T-helper 17 cell (primary cell): ENCODE results near the gene LRIG1. TPM values are rescaled to one million over a fixed set of nuclear protein-coding genes. Genes with fewer than 3 reads are reported as not detected.

ENCODE experiments used
- ATAC-seq: fragments of 150-1000 bp; cut with Tn5 transposase; 2 replicates; pipeline ENCODE4 v1.10.0; 2021; ENCODE audit warnings: mild to moderate bottlenecking, moderate library complexity
- DNase-seq, 3 donors: peaks; one replicate each; pipeline versions ENCODE4 v3.0.0 to v3.0.0-alpha.2; 2020 to 2021
- H3K9me3 ChIP-seq: one replicate; pipeline ENCODE4 v1.7.0; 2013; ENCODE audit warnings: low read length, mild to moderate bottlenecking; ENCODE audit not compliant: control insufficient read depth, poor library complexity, severe bottlenecking
- H3K27ac Mint-ChIP-seq: one replicate; pipeline ENCODE4 v1.8.0; 2022; ENCODE audit warnings: mild to moderate bottlenecking, moderate library complexity, mixed read lengths
- H3K27me3 Mint-ChIP-seq: one replicate; pipeline ENCODE4 v1.8.0; 2022; ENCODE audit warnings: mixed read lengths
- H3K36me3 Mint-ChIP-seq: one replicate; pipeline ENCODE4 v1.8.0; 2022; ENCODE audit warnings: low read depth, mixed read lengths
- H3K4me1 Mint-ChIP-seq: one replicate; pipeline ENCODE4 v1.8.0; 2022; ENCODE audit warnings: mild to moderate bottlenecking, mixed read lengths
- H3K4me3 Mint-ChIP-seq: one replicate; pipeline ENCODE4 v1.8.0; 2022; ENCODE audit warnings: mild to moderate bottlenecking, moderate library complexity, mixed read lengths
- total RNA-seq, 4 donors: library from RNA in 2 of 4; stranded (reverse) in 2 of 4; gene quantifications; one replicate each; pipeline ENCODE4 v1.2.3 and lab custom pipeline; 2022 to 2026

LRIG1 gene
- total RNA-seq, 2 donors from 2014 or later, result 57.8 to 63.4 TPM

DNA sequence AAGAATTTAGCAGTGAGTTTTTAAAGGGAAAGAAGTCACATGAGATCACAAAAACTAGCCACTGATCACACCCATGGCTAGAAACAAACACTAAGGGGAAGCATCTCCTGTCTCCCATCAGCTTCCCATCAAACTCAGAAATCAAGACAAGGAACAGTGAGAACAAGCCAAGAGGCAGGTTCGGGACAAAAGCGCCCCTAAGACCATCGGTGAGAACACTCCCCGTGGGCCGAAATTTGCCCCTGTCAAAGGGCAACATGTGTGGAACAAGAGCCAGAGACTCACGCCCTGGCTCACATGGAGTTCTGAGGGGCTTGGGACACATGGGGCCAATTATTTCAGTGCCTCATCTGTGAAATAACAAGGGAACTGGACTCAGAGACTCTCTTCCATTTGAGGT is 49.1 kb downstream of the LRIG1 start:
- H3K9me3 ChIP-seq, result no peaks in the 10 kb centered on the region
- ATAC-seq (no peak), DNase-seq (no peak)
- Mint-ChIP-seq H3K36me3 (peaks cover 10% of the 10 kb centered on the region), H3K4me1 (peaks cover 22% of the 10 kb centered on the region), H3K4me3 (no peak overlapping the region), H3K27me3 (no peaks in the 10 kb centered on the region), H3K27ac (peak overlapping the region; percentile 32)

DNA sequence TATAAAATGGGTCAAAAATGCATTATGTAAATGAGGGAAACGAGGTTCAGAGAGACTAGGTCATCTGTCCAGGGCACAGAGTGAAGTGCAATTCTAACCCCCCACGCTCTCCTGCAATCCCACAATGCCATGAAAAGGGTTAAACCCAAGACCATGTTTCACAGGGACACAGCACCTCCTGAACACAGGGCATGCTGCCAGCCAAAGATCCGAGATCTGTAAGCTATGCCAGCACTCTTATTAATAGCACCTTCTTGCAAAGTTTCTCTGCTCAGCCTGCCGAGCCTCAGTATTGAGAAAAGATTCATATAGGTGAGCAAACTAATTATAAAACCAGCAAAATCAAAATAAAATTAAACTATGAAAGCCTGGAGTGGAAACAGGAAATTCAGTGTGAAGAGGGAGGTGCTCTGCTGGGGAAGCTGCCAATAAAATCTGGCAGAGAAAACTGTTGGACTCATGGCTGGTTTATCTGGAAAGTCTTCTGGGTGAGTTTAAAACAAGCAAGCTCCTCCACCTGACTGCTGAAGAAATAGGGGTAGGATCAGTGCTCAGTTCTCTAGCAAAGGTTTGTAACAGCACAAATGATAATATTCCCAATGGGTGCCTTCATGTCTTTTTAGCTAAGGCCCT is 50.3 kb downstream of the LRIG1 start:
- peaks cover 22% of the 10 kb centered on the region for H3K4me1 Mint-ChIP-seq
- no peak overlapping the region for H3K27ac Mint-ChIP-seq
- no peaks in the 10 kb centered on the region for H3K27me3 Mint-ChIP-seq
- DNase-seq (no peak), ATAC-seq (no peak)
- no peak overlapping the region for H3K4me3 Mint-ChIP-seq
- no peaks in the 10 kb centered on the region for H3K9me3 ChIP-seq
- H3K36me3 Mint-ChIP-seq, result peaks cover 8% of the 10 kb centered on the region

DNA sequence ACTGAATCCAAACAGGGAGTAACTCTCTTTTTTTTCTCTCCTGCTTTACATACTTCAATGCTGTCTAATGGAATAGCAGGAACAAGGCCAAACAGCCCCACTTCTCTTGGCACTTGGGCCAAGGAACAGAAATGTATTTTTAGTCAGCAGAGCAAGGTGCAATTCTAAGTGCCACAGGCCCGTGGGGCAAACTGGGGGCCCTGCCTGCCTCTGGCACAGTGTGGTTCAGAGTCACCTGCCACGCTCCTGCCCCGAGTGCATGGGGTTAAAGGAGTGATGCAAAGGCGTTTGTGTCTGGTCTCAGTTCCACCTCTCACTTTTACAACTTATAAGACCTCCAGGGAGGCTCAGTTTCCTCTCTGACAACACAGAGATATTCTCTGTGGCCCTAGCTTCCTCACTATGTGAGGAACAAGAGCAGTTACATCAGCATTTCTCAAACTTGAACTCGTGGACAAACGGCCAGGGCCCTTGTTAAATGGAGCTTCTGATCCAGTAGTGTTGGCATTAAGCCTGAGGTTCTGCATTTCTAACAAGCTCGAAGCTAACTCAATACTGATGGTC is 51.3 kb downstream of the LRIG1 start:
- H3K27me3 Mint-ChIP-seq, result no peaks in the 10 kb centered on the region
- H3K4me3 Mint-ChIP-seq, result no peak overlapping the region
- peaks cover 22% of the 10 kb centered on the region for H3K4me1 Mint-ChIP-seq
- no peaks in the 10 kb centered on the region for H3K9me3 ChIP-seq
- ATAC-seq (no peak), DNase-seq (no peak)
- H3K36me3 Mint-ChIP-seq, result peaks cover 8% of the 10 kb centered on the region
- no peak overlapping the region for H3K27ac Mint-ChIP-seq

- H3K9me3 ChIP-seq, result no peaks in the 10 kb centered on the region
- no peaks in the 10 kb centered on the region for H3K36me3 Mint-ChIP-seq
- no peaks in the 10 kb centered on the region for H3K27me3 Mint-ChIP-seq
- H3K4me3 Mint-ChIP-seq, result no peak overlapping the region
- peaks cover 23% of the 10 kb centered on the region for H3K4me1 Mint-ChIP-seq
- peak overlapping the region; percentile 14 for H3K27ac Mint-ChIP-seq
- no peak for DNase-seq
- ATAC-seq, result no peak
Observed at GRCh38 chr3:66444146-66444644, 56.6 kb downstream of the LRIG1 start.

DNA sequence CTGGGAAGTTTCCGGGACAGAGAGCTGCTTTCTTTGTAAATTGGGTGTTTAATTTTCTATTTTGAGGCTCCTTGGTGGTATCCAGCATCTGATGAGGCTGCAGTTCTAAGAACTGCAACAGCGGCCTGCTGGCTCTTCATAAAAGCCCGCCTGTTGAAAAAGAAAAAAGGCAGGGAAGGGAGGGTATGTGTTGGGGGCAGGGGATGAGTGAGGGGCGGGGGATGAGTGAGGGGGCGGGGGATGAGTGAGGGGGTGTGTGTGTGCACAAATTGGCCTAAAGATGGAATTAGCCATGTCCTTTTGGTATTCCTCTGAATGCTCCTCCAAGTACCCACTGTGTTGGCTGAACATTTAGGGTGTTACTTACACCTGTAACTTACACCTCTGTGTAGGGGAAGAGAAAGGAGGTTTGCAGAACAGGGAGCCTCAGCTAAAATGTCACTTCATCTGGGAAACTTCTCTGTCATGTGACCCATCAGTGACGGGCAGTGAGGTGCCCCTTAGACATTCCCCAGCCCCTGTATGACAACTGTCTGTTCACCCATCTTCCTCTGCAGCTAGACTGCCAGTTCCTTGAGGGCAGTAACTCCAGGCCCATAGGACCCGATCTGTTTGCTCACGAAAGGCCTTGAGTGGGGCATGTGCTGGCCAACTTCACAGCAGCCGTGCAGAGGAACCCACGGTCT is 57.6 kb downstream of the LRIG1 start:
- Mint-ChIP-seq H3K4me1 (peaks cover 28% of the 10 kb centered on the region), H3K27me3 (no peaks in the 10 kb centered on the region), H3K4me3 (no peak overlapping the region), H3K36me3 (no peaks in the 10 kb centered on the region), H3K27ac (peak overlapping the region; percentile 14)
- H3K9me3 ChIP-seq, result no peaks in the 10 kb centered on the region
- ATAC-seq (no peak), DNase-seq (no peak)

- no peaks in the 10 kb centered on the region for H3K36me3 Mint-ChIP-seq
- H3K27ac Mint-ChIP-seq, result no peak overlapping the region
- DNase-seq (no peak), ATAC-seq (no peak)
- H3K27me3 Mint-ChIP-seq, result no peaks in the 10 kb centered on the region
- H3K9me3 ChIP-seq, result no peaks in the 10 kb centered on the region
- H3K4me1 Mint-ChIP-seq, result peaks cover 31% of the 10 kb centered on the region
- H3K4me3 Mint-ChIP-seq, result peak overlapping the region; percentile 2
Observed at GRCh38 chr3:66442254-66443117, 58.3 kb downstream of the LRIG1 start.

GRCh38 chr3:66441692-66442091 is 59.1 kb downstream of the LRIG1 start:
- no peaks in the 10 kb centered on the region for H3K27me3 Mint-ChIP-seq
- H3K27ac Mint-ChIP-seq, result peak overlapping the region; percentile 82
- no peaks in the 10 kb centered on the region for H3K9me3 ChIP-seq
- peaks cover 38% of the 10 kb centered on the region for H3K4me1 Mint-ChIP-seq
- DNase-seq (no peak), ATAC-seq (no peak)
- no peaks in the 10 kb centered on the region for H3K36me3 Mint-ChIP-seq
- H3K4me3 Mint-ChIP-seq, result no peak overlapping the region

- Mint-ChIP-seq H3K36me3 (no peaks in the 10 kb centered on the region), H3K27me3 (no peaks in the 10 kb centered on the region), H3K4me1 (peaks cover 42% of the 10 kb centered on the region), H3K4me3 (no peak overlapping the region), H3K27ac (peak overlapping the region; percentile 82)
- no peak for ATAC-seq
- H3K9me3 ChIP-seq, result no peaks in the 10 kb centered on the region
- no peak for DNase-seq
Observed at GRCh38 chr3:66441129-66441528, 59.7 kb downstream of the LRIG1 start.

DNA sequence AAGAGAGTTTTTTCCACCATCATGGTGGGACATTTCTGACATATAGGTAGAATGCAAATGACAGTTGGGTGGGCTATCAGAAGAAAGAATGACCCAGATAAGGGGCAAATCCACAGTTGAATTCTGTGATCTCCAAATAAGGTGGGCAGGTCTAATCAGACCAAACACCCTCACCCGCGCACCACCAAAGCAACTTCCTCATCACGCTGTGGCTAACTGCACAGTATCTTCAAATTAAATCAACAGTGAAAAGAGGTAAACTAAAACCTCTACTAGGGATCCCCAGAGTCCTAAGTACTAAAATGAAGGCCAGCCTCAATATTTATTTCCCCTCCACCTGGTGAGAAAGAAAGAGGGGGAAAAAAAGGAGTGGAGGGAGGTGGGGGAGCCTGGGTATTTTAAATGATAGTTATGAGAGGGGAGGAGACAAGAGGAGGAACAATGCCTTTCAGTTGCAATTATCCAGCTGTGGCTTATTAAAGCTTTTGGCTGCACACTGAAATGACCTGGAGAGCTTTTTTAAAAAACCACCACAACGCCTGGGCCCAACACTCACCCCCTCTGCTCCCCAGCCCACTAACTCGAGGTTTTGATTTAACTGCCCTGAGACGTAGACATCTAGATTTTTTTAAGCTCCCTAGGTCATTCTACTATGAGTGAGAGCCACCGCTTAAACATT is 61.0 kb downstream of the LRIG1 start:
- no peak overlapping the region for H3K4me3 Mint-ChIP-seq
- no peaks in the 10 kb centered on the region for H3K9me3 ChIP-seq
- ATAC-seq (no peak), DNase-seq (no peak)
- H3K27ac Mint-ChIP-seq, result peak overlapping the region; percentile 82
- no peaks in the 10 kb centered on the region for H3K36me3 Mint-ChIP-seq
- peaks cover 47% of the 10 kb centered on the region for H3K4me1 Mint-ChIP-seq
- H3K27me3 Mint-ChIP-seq, result no peaks in the 10 kb centered on the region

DNA sequence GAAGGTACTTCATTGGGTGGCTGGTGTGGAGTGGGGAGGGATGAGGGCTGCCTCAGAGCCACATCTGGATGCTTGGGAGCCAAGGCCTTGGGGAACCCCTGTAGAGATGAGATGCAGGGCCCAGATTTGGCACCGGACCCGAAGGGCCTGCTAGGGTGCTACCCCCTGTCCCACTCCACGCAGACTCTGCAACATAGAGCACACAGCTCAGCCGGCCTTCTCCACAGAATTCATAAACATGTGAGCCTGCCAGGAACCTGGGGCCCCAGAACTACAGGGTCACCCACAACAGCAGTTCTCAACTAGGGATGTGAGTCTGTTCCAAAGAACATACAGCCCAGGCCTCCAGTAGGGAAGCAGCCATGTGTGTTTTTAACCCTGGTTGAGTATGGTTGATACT is 62.8 kb downstream of the LRIG1 start:
- H3K9me3 ChIP-seq, result no peaks in the 10 kb centered on the region
- Mint-ChIP-seq H3K4me3 (no peak overlapping the region), H3K36me3 (peaks cover 2% of the 10 kb centered on the region), H3K27ac (peak overlapping the region; percentile 56), H3K4me1 (peaks cover 58% of the 10 kb centered on the region), H3K27me3 (no peaks in the 10 kb centered on the region)
- ATAC-seq (no peak), DNase-seq (no peak)

DNA sequence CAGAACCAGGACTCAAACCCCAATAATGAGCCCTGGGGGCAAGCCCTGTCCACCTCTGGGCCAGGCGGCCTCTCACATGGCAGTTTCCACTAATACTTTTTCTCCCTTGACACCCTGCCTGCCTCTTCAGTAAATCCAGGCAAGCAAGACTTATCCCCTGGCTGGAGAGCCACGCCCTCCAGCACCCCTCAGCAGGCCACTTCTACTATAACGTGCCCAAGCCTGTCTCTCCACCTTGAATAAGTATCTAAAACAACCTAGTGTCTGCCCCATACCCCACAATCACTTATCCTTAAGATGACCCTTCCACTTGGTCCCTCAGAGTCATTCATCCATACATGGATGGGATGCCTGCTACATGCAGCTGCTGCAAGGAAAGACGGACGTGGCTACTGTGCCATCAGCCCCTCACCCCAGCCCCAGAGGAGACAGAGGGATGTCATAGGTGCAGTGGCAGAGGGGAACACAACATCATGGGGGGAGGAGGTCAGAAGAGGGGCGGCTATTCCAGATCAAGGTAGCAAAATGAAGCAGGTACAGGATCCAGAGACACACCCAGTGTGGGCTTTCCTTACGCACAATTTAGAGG is 63.4 kb downstream of the LRIG1 start:
- H3K9me3 ChIP-seq, result no peaks in the 10 kb centered on the region
- Mint-ChIP-seq H3K36me3 (peaks cover 2% of the 10 kb centered on the region), H3K4me1 (peaks cover 57% of the 10 kb centered on the region), H3K27me3 (no peaks in the 10 kb centered on the region), H3K4me3 (no peak overlapping the region), H3K27ac (peak overlapping the region; percentile 56)
- DNase-seq, result no peak
- no peak for ATAC-seq

DNA sequence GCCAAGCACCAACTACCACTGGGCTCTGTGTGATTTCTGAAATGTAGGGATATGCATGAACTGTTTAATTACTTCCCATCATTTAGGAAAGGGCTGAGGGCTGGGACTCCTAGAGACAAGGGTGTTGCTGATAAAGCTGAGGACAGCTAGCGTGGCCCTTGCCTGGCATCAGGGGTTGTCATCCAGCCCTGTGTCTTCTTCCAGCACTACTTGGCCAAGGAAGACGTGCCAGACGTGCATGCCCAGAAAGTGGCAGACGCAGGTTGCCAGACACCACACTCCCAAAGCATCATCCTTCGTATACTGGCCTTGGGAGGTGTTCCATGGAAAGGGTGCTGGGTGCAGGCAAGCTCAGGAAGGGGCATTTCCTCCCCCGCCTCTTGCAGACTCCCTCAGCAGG is 64.8 kb downstream of the LRIG1 start:
- peak overlapping the region; percentile 37 for H3K27ac Mint-ChIP-seq
- H3K4me1 Mint-ChIP-seq, result peaks cover 59% of the 10 kb centered on the region
- ATAC-seq, result no peak

More for the DNA sequence above, 64.8 kb downstream of the LRIG1 start:
- Mint-ChIP-seq H3K4me3 (no peak overlapping the region), H3K36me3 (peaks cover 2% of the 10 kb centered on the region), H3K27me3 (no peaks in the 10 kb centered on the region)
- DNase-seq, result no peak
- no peaks in the 10 kb centered on the region for H3K9me3 ChIP-seq
